Astrocyte of the spinal cord (primary cell): Measurements from ENCODE around the gene UGT1A4.

Source experiments
- DNase-seq: peaks from one replicate; pipeline ENCODE4 v3.0.0; 2011; ENCODE audit warnings: low read depth, low spot score
- H3K4me3 ChIP-seq: 2 replicates; pipeline ENCODE4 v1.5.1; 2011; ENCODE audit warnings: low read depth, mild to moderate bottlenecking, low read length, moderate library complexity
- in situ Hi-C: cut with HindIII; loops from 2 replicates; pipeline ENCODE4 v1.10.0; 2017; ENCODE audit warnings: low sequenced_read_pairs
- TF ChIP-seq, protein P1 (sequence below): IDR thresholded peaks from 2 replicates; pipeline ENCODE4 v1.5.1; 2012; ENCODE audit warnings: low read depth, mild to moderate bottlenecking, low read length, inconsistent platforms

The UGT1A4 gene

DNA sequence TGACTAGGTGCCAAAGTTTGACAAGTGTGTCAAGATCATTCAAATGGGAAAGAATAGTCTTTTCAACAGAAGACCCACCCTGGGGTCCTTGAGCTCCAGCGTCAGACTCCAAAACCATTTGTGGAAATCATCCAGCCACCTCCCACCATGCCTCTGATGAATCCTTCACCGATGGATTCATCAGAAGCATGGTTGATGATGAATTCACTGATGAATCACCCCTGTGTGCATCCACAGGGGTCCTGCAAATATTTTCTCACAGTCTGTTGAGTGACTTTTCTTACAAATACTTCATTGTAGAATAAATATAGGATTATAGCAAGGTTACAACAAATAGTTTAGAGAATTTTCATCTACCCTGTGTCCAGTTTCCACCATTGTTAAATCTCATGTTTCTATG is 42.5 kb upstream of the UGT1A4 start:
- peak; percentile 69 for DNase-seq
- TF ChIP-seq, protein P1, sequence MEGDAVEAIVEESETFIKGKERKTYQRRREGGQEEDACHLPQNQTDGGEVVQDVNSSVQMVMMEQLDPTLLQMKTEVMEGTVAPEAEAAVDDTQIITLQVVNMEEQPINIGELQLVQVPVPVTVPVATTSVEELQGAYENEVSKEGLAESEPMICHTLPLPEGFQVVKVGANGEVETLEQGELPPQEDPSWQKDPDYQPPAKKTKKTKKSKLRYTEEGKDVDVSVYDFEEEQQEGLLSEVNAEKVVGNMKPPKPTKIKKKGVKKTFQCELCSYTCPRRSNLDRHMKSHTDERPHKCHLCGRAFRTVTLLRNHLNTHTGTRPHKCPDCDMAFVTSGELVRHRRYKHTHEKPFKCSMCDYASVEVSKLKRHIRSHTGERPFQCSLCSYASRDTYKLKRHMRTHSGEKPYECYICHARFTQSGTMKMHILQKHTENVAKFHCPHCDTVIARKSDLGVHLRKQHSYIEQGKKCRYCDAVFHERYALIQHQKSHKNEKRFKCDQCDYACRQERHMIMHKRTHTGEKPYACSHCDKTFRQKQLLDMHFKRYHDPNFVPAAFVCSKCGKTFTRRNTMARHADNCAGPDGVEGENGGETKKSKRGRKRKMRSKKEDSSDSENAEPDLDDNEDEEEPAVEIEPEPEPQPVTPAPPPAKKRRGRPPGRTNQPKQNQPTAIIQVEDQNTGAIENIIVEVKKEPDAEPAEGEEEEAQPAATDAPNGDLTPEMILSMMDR, result no peak
- H3K4me3 ChIP-seq, result no peak overlapping the region
- in situ Hi-C loops, result no loop called here

GRCh38 chr2:233679196-233679595 is 39.3 kb upstream of the UGT1A4 start:
- no peak for DNase-seq
- in situ Hi-C loops, result no loop called here
- TF ChIP-seq, protein P1, result no peak
- no peak overlapping the region for H3K4me3 ChIP-seq

DNA sequence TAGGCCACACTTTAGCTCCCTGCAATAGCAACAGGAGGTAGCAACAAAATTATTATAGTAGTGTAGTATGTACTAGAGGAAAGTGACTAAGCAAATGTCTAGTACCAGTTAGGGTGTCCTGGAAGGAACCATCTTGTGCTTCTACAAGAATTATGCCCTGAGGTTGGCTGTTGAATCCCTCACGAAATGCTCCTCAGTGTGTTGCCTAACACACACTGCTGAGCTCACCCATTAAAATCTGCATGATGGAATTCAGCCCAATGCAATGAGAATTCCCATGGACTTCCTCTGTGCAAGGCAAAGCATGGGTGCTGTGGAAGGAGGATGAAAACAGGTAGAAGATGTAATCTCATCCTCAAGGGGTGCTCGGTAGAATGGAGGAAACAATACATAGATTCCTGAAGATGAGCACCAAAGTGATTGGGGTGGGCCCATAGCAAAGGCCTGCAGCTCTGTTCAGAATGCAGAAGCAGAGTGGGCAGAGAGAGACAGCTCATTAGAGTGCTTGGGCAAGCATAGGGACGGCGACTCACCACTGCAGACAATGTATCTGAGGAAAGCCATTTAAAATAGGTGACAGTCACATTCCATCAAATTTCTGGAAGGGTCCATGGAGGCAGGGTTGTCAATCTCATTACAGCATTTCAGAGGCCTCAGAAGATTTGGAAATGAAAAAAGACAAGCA is 38.0 kb upstream of the UGT1A4 start:
- TF ChIP-seq, protein P1, result no peak
- no peak for DNase-seq
- in situ Hi-C loops, result no loop called here

GRCh38 chr2:233681521-233682099 is 36.9 kb upstream of the UGT1A4 start, which contains the start of gene UGT1A7:
TSS of gene UGT1A7 (plus strand) at chr2:233681901. CDS start at chr2:233681938, 37 bp downstream.
- TF ChIP-seq, protein P1, result no peak
- H3K4me3 ChIP-seq, result no peak within 1 kb of the TSS
- DNase-seq, result no peak
- in situ Hi-C loops, result no loop called here

More for the DNA sequence above, 38.0 kb upstream of the UGT1A4 start:
- H3K4me3 ChIP-seq, result no peak overlapping the region

DNA sequence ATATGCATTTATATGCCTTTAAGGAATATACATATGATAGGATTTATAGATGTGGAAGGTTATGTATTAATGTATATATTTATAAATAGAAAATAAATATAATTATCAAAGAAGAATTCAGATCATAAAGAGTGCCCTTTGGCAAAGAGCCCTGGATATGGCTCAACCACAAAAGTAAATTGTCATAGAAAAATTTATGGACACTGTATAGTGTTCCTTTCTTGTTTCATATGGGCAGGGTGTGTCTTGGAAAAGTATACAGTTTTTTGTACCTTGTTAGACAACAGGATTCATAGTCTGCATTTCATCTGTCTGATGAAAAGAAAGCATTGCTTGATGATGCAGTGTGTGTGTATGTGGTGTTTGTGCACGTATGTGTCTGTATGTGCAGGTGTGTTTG is 33.9 kb upstream of the UGT1A4 start:
- in situ Hi-C loops, result no loop called here
- DNase-seq, result no peak
- TF ChIP-seq, protein P1, result no peak
- no peak overlapping the region for H3K4me3 ChIP-seq

- in situ Hi-C loops, result no loop called here
- H3K4me3 ChIP-seq, result no peak overlapping the region
- TF ChIP-seq, protein P1, result no peak
- DNase-seq, result no peak
These were observed 31.6 kb upstream of the UGT1A4 start for GRCh38 chr2:233686928-233687327.
